WERI-Rb-1 (cell line): ENCODE results near the gene CSE1L.
"Not testable (repeated sequence)": the region's sequence is repeated elsewhere in the genome, so short reads cannot be mapped to it uniquely, and the experiment has no call there.

ENCODE experiments used
- DNase-seq: peaks from one replicate; pipeline ENCODE4 v3.0.0-alpha.2; 2020
- H3K27ac ChIP-seq: fragments of 250-450 bp; sonication (Bioruptor Pico); 2 replicates; pipeline ENCODE4 v1.5.1; 2020; ENCODE audit warnings: mild to moderate bottlenecking, moderate library complexity
- H3K27me3 ChIP-seq: fragments of 250-450 bp; sonication (Bioruptor Pico); 2 replicates; pipeline ENCODE4 v1.5.1; 2021; ENCODE audit warnings: mild to moderate bottlenecking, low read depth, moderate library complexity; ENCODE audit not compliant: insufficient read depth, severe bottlenecking
- H3K36me3 ChIP-seq: fragments of 250-450 bp; sonication (Bioruptor Pico); 2 replicates; pipeline ENCODE4 v1.5.1; 2020; ENCODE audit warnings: mild to moderate bottlenecking, moderate library complexity
- H3K4me3 ChIP-seq: 2 replicates; pipeline ENCODE4 v1.5.1; 2011; ENCODE audit warnings: low read depth, mild to moderate bottlenecking, control low read depth, low read length
- H3K9me3 ChIP-seq: fragments of 250-450 bp; sonication (Bioruptor Pico); 2 replicates; pipeline ENCODE4 v1.5.1; 2021; ENCODE audit warnings: mild to moderate bottlenecking, moderate library complexity; ENCODE audit not compliant: severe bottlenecking
- TF ChIP-seq, protein P1 (sequence below): IDR thresholded peaks from 2 replicates; pipeline ENCODE4 v1.5.1; 2011; ENCODE audit warnings: low read depth, mild to moderate bottlenecking, control low read depth, inconsistent platforms, low read length

CSE1L gene

DNA sequence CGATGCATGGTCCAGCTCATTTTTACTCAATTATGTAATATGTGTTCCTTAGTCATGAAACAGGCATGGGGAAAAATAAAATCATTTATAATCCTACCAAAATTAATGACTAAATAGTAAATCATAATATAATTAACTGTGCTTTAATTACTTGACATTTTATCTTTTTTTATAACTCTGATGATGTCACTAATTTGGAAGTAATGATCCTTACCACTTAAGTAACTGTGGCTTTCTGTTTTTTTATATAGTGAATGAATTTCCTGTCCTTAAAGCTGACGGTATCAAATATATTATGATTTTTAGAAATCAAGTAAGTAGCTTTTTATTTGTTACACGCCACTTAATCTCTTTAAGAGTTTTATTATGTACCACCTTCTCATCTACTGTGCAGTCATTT, 32.2 kb downstream of the CSE1L start:
- no peak for DNase-seq
- TF ChIP-seq, protein P1, sequence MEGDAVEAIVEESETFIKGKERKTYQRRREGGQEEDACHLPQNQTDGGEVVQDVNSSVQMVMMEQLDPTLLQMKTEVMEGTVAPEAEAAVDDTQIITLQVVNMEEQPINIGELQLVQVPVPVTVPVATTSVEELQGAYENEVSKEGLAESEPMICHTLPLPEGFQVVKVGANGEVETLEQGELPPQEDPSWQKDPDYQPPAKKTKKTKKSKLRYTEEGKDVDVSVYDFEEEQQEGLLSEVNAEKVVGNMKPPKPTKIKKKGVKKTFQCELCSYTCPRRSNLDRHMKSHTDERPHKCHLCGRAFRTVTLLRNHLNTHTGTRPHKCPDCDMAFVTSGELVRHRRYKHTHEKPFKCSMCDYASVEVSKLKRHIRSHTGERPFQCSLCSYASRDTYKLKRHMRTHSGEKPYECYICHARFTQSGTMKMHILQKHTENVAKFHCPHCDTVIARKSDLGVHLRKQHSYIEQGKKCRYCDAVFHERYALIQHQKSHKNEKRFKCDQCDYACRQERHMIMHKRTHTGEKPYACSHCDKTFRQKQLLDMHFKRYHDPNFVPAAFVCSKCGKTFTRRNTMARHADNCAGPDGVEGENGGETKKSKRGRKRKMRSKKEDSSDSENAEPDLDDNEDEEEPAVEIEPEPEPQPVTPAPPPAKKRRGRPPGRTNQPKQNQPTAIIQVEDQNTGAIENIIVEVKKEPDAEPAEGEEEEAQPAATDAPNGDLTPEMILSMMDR, result no peak
- Histone ChIP-seq H3K27ac (no peak overlapping the region), H3K27me3 (no peaks in the 10 kb centered on the region), H3K4me3 (no peak overlapping the region), H3K9me3 (no peaks in the 10 kb centered on the region), H3K36me3 (peaks cover 95% of the 10 kb centered on the region)

DNA sequence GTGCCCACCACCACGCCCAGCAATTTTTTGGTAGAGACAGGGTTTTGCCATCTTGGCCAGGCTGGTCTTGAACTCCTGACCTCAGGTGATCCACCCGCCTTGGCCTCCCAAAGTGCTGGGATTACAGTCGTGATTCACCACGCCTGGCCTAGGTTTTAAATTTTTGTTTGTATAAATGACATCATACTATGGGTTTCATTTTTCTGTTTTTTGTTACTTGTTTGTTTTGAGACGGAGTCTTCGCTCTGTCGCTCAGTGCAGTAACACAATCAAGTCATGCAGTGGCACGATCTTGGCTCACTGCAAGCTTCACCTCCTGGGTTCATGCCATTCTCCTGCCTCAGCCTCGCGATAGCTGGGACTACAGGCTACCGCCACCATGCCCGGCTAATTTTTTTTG, 36.2 kb downstream of the CSE1L start:
- not testable (repeated sequence) for H3K27ac ChIP-seq, H3K4me3 ChIP-seq, DNase-seq, H3K9me3 ChIP-seq, H3K27me3 ChIP-seq
- peaks cover 93% of the 10 kb centered on the region for H3K36me3 ChIP-seq

DNA sequence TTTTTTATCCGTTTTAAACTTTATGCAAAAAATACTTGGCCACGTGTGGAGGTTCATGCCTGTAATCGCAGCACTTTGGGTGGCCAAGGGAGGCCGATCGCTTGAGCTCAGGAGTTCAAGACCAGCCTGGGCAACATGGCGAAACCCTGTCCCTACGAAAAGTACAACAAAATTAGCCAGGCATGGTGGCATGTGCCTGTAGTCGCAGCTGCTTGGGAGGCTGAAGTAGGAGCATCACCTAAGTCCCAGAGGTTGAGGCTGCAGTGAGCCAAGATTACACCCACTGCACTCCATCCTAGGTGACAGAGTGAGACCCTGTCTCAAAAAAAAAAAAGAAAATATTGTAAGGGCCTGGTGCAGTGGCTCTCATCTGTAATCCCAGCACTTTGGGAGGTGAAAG, 45.0 kb downstream of the CSE1L start:
- DNase-seq, result no peak
- TF ChIP-seq, protein P1, result no peak
- no peaks in the 10 kb centered on the region for H3K9me3 ChIP-seq
- no peak overlapping the region for H3K27ac ChIP-seq
- H3K27me3 ChIP-seq, result no peaks in the 10 kb centered on the region
- peaks cover 90% of the 10 kb centered on the region for H3K36me3 ChIP-seq
- H3K4me3 ChIP-seq, result no peak overlapping the region

DNA sequence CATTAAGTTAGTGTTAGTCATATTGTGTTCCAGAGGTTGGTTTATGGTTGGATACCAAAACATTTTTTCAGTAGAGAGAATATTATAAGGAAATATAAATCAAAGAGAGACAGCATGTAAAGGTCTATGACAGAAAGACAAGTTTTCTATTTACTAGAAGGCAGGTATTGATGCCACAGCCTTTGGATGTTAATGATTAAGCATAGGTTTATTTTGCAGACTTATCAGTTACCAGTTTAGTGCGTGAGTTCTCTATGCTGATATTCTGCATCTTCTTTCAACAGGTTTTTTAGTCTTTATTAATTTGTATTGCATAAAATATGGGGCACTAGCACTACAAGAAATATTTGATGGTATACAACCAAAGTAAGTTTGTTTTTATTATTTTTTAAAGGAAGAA, 45.6 kb downstream of the CSE1L start:
- H3K4me3 ChIP-seq, result no peak overlapping the region
- TF ChIP-seq, protein P1, result no peak
- no peaks in the 10 kb centered on the region for H3K9me3 ChIP-seq
- H3K27ac ChIP-seq, result no peak overlapping the region
- peaks cover 90% of the 10 kb centered on the region for H3K36me3 ChIP-seq
- no peak for DNase-seq
- no peaks in the 10 kb centered on the region for H3K27me3 ChIP-seq

DNA sequence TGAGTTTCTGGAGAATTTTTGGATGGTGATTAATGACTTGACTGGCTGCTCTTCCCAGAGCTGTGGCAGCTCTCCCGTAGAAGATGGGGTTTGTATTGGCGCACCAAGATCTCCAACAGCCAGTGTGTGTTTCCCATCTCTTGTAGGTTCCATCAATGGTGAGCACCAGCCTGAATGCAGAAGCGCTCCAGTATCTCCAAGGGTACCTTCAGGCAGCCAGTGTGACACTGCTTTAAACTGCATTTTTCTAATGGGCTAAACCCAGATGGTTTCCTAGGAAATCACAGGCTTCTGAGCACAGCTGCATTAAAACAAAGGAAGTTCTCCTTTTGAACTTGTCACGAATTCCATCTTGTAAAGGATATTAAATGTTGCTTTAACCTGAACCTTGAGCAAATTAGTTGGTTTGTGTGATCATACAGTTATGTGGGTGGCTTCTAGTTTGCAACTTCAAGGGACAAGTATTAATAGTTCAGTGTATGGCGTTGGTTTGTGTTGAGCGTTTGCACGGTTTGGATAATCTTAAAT, 50.2 kb downstream of the CSE1L start:
- Histone ChIP-seq H3K9me3 (no peaks in the 10 kb centered on the region), H3K27me3 (no peaks in the 10 kb centered on the region), H3K36me3 (peaks cover 87% of the 10 kb centered on the region), H3K4me3 (no peak overlapping the region), H3K27ac (no peak overlapping the region)
- DNase-seq, result no peak
- TF ChIP-seq, protein P1, result no peak

DNA sequence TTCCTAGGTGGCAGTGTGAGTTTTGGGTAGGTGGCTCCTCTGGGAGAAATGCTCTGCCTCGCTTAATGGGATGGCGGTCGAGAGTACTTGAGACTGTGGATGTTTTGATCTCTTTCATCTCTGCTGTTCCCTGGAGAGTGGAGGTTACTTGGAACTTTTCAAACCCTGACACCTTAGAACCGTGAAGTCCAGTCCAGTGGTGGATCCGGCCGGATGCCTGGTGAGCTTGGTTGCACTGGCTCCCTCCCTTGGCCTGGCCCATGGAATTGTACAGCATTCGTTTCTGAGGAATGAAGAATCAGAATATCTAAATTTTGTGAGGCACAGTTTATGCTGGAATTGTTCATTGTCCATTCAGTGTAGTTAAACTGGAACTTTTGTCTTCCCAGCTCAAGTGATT, 51.0 kb downstream of the CSE1L start:
- TF ChIP-seq, protein P1, result no peak
- no peak for DNase-seq
- H3K4me3 ChIP-seq, result no peak overlapping the region
- no peaks in the 10 kb centered on the region for H3K27me3 ChIP-seq
- no peaks in the 10 kb centered on the region for H3K9me3 ChIP-seq
- peaks cover 87% of the 10 kb centered on the region for H3K36me3 ChIP-seq
- H3K27ac ChIP-seq, result no peak overlapping the region
